ENCODE data around the gene PRSS21.

PRSS21 gene

DNA sequence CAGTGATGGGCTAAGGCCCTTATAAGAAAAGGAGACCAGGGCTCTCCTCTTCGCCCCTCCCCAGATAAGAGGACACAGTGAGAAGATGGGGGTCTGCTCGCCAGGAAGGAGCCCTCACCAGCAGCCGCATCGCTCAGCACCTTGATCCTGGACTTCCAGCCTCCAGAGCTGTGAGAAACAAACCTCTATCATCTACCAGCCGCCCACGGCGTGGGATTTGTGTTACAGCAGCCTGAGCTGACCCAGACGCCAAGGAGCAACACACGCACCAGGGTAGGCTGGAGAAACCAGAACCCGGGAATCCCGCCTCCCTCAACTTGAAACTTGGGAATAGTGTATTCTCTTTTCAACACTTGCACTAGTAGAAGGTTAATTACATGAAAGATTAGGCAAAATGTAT is 8.9 kb downstream of the PRSS21 start:
- DNase-seq (ENCODE audit: low spot score), result no peak

DNA sequence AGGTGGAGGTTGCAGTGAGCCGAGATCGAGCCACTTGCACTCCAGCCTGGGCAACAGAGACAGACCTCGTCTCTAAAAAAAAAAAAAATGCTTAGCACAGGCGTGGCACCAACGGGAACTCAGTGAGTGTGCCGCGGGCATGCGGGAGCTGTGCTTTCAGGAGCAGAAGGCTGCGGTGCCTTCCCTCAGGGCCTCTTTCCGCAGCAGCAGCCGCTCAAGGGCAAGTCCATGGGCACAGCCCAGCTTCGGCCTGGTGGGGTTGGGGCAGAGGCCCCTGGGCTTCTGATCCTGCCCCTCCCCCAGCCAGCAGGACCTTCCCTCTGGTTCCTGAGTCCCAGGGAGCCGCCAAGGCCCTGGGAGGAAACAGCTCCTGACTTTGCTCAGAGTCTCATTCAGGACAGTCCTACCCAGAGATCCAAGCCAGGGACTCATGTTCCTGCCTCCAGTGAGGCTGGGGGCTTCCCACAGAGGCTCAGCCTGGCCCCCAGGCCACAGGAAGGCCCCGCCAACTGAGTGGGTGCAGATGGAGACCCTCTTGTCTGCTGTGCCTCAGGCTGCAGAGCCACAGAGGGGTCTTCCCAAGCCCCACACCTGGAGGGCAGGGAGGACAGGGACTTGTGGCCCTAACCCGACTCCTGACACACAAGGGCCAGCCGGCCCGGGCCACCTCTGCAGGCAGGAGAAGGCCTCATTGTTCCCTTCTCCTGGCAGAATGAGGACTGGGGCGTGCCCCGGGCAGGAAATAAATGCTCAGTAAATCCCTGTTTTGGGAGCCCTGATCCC is 9.7 kb downstream of the PRSS21 start:
- no peak for DNase-seq (ENCODE audit: low spot score)

DNA sequence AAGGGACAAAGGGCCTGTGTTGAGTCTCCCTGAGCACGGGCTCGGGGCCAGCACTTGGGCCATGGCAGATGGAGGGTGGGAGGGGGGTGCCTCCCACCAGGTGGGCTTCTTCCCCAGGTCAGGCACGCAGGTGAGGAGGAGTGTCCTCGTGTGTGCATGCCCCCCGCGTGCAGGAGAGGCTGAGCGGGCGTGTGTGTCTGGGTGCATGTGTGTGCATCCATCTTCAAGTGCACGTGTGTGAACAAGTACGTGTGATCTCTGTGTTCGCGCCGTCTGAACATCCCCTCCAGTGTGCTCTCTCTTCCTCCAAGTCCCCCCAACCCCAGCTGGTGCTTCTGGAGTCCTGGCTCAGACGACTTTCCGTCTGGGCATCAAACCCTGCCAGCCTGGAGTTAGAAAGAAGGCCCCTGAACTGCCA is 10.3 kb downstream of the PRSS21 start:
- no peak for DNase-seq (ENCODE audit: low spot score)

DNA sequence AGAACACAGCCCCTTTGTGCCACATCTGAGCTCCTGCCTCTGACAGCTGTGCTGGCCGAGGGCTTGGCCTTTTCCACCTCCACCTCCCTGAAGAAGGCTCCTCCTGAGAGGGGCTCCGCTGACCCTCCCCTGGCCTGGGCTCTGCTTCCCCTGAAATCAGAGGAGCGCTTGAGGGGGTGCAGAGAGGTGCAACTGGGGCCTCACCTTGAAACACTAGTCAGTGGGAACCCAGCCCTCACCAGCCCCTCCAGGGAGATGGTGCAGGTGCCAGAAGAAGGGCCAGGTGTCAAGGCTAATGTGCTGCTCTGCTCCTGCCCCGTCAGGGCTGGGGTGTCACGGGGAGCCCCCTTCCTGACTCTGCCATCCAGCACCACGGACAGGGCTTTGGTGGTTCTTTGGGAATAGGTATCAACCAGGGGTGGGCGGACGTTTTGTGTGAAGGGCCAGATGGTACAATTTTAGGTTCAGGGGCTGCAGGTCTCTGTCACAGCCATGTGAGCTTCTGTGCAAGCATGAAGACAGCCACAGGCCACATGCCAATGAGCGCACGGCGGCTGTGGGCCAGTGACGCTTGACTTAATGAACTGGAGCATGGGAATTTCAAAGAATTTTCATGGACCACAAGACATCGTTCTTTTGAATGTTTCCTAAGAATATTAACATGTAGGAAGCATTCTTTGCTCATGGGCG is 10.9 kb downstream of the PRSS21 start:
- DNase-seq (ENCODE audit: low spot score), result no peak

- no peak for DNase-seq (ENCODE audit: low spot score)
Measured at GRCh38 chr16:2828521-2828840, 11.4 kb downstream of the PRSS21 start.

DNA sequence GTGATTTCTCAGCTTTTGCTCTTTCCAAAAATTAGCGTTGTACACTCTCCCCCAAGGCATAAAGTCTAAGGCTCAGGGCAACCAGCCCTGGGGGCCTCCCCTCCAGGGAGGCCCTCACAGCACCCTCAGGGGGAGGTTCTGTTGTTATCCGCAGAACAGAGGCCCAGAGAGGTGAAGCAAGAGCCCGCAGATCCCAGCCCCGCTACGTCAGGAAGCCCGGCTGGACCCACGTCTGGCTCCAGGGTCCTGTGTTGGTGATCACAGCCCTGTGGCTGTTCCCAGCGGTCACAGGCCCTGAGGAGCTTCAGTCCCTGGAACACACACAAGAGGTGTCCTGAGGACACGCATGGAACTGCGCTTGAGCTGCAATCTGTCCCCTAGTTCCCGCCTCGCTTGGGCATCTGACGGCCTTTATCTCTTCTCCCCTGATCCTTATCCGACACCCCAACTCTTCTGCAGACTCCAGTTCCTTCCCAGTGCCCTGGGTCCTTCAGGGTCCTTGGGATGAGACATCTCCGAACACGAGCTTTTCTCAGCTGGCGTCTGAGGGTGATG is 11.9 kb downstream of the PRSS21 start:
- no peak for DNase-seq (ENCODE audit: low spot score)

GRCh38 chr16:2829501-2830354 is 12.7 kb downstream of the PRSS21 start, which contains the start of gene ZG16B:
ZG16B (plus strand) TSS chr16:2830303; CDS start chr16:2830442, 139 bp downstream.
- no peak for DNase-seq (ENCODE audit: low spot score)

DNA sequence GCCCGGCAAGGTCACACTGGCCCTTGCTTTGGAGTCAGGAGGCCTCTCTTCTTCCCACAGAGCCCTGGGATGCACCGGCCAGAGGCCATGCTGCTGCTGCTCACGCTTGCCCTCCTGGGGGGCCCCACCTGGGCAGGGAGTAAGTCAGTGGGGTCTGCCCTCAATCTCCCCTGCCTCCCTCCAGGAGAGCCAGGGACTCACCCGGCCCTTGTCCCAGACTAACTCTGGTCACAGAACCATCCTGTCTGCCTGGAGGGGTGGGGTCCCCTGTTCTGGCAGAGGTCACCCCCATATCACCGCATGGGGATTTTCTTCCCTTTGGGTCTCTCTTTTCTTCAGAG is 13.3 kb downstream of the PRSS21 start:
- DNase-seq (ENCODE audit: low spot score), result no peak

- DNase-seq (ENCODE audit: low spot score), result no peak
Measured at GRCh38 chr16:2831203-2831602, 14.2 kb downstream of the PRSS21 start.

DNA sequence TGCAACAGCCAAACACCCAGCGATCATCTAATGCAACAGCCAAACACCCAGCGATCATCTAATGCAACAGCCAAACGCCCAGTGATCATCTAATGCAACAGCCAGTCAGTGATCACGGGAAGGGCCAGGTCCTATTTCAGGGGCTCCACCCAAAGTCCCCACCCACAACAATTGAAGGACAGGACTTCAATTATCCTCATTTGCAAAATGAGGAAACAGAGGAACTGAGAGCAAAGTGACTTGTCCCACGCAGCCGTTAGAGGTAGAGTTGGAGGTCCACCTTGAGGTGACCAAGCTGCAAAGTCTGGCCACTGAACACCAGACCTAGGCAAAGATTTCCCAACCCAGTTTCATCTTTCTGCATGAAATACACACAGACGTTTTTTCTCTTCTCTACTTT is 16.7 kb downstream of the PRSS21 start:
- DNase-seq (ENCODE audit: low spot score), result no peak

GRCh38 chr16:2834968-2835367 is 17.9 kb downstream of the PRSS21 start:
- DNase-seq (ENCODE audit: low spot score), result no peak

DNA sequence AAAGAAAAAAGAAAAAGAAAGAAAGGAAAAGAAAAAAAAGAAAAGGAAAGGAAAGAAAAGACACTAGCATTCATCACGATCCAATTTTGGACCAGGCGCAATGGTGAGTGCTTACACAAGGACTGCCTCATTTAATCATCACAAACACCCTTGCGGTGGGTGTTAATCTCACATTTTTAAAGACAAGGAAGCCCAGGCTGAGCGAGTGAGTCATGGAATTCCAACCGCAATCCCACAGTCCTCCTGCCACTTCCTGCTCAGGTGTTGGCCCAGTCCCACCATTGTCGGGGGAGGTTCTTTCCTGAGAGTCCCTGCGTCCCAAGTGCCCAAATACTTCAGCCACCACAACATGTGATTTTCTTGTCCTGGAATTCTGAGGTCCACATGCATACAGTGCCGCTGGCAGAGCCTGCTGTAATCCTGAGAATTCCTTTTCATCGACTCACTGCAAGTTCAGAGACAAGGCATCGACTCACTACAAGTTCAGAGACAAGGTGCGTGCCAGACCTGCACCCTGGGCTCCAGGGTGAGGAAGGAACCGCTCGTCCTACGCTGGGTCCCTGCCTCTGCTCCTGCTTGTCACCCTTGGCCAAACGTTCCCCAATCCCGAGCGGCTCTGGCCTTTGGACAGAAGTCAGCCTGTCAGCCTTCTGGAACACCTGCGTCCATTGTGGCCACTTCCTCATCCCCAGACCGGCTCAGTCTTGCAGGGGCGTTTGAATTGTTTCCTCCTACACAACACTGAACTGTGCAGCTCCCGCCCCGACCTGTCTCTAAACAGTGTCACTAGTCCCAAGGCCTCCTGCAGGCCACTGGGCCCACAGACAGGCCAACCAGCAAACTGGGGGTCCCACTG is 18.8 kb downstream of the PRSS21 start:
- DNase-seq (ENCODE audit: low spot score), result no peak

- no peak for DNase-seq (ENCODE audit: low spot score)
Measured at GRCh38 chr16:2836646-2837508, 19.8 kb downstream of the PRSS21 start.

GRCh38 chr16:2838928-2839327 is 21.9 kb downstream of the PRSS21 start:
- DNase-seq (ENCODE audit: low spot score), result peak; percentile 65

DNA sequence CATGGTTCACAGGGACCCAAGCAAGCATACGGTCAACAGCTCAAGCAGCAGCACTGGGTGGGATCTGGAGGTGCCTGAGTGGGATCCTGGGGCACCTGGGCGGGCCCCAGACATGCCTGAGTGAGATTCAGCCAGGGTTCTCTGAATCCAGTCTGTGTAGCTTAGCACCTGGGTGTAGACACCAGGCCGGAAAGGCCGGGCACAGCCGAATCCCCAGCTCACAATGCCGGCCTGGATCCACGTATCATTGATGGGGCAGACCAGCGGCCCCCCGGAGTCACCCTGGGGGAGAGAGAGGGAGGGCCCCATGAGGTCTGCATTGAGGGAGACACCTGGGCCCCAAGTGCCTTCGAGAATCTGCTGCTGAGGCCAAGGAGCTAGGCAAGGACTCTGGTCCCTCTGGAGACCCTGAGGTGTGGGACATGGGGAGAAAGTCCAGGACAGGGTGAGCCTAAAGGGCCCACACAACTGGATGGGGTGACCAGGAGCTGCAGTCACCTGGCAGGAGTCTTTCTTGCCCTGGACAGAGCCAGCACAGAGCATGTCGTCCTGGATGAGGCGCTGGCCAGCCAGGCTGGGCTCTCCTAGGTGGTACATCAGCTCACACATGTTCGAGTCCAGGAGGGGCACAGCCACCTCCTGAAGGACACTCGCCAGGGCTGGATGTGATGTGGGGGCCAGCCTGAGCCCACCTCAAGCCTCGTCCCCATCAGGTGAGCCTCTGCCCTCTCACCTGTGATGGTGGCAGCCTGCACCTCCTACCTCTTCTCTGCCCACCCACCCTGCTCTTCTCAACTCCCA is 22.8 kb downstream of the PRSS21 start:
- no peak for DNase-seq (ENCODE audit: low spot score)

DNA sequence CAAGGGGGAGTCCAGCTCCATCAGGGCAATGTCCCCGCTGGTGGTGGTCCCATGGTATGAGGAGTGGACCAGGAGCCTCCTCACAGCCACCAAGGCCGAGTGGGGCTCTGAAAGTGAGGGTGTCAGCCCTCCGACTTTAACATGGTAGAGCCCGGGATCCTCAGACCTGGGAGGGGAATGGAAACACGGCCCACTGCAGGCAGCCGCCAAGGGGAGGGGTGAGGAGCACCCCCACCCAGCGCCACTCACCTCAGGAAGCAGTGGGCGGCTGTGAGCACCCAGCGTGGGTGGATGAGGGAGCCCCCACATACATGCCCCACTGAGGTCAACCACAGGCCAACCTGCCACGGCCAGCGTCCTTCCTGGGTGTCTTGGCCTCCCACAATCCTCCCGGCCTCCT is 23.9 kb downstream of the PRSS21 start:
- DNase-seq (ENCODE audit: low spot score), result no peak

DNA sequence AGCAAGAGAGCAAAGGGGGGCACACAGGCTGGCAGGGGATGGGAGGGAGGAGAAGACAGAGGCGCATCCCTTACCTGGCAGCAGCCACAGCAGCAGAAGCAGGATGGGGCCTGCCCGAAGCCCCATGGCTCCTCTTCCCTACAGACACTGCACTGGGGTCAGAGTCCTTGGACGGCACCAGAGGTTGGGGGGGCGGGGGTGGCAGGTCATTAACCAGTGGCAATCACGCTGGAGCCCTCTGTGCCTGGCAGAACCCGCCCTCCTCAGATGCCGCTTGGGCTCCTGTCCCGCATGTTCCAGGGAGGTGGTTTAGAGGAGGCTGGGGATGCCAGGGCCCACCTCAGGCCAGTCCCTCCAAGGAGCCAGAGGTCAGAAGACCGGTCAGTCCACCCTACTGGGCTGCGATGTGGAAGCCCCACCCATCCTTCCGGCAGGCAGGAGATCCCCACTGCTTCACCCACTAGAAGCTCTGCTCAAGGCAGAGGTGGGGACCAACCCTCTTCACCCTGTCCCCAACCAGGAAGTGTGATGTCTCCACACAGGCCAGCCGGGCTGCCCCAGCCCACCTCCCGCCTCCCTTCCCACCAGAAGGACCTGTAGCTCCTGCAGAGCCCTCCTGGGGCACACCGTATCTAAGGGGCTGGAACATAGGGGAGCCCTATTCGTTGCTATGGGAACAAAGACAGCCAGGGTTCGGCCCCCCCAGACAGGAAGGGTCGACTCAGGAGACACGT is 24.7 kb downstream of the PRSS21 start:
- DNase-seq (ENCODE audit: low spot score), result no peak

DNA sequence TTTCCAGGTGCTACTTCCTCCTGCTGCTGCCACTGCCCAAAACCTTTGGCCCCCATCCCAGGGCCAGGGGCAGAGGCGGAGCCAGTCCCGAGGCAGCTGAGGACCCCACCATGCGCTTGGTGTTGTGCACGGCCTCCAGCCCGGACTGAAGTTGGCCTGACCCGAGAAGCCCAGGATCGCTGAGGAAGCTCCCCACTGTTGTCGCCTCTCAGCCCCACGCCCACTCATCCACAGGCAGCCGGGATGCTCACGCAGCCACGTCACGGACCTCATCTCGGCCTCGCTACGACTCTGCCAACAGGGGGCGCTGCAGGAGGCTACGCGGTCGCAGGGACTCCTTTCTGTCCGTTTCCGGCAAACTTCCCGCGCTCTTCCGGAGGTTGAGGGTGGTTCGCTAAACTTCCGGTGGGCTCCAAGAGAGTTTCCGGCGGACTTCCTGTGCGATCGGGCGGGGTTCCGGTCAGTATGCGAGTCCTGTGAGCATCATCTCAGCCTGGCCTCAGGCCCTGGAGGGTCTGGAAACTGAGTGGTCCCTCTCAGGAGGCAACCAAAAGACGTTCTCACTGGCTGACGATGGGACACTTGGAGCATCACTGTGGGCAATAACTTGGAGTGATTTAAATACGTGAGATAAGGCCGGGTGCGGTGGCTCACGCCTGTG is 25.4 kb downstream of the PRSS21 start:
- DNase-seq (ENCODE audit: low spot score), result peak; percentile 14

DNA sequence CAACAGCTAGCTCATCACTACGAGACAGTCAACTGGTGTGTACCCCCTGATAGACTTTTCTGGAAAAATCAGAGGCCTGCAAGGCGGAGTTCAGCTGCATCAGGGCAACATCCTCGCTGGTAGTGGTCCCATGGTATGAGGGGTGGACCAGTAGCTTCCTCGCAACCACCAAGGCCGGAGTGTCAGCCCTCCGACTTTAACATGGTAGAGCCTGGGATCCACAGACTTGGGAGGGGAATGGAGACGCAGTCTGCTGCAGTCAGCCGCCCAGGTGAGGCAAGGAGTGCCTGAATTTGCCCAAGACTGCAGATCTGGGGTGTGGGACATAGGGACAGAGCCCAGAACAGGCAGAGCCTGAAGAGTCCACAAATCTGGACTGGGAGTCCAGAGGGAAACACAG is 26.5 kb downstream of the PRSS21 start:
- DNase-seq (ENCODE audit: low spot score), result no peak
